Kidney (tissue), 14 donors: ENCODE measurements around the gene CARHSP1. TPM values are rescaled to one million over a fixed set of nuclear protein-coding genes. Genes with fewer than 3 reads are reported as not detected.
A peak's percentile ranks its signal among the peaks of the same experiment; 100 is the strongest.

Source experiments
- DNase-seq, 5 donors: peaks; one replicate each; pipeline ENCODE4 v3.0.0-alpha.2; 2013 to 2020
- FAIRE-seq: peaks from 2 replicates; lab custom pipeline; 2012; peaks lifted over from hg19 to GRCh38; lab: Jason Lieb, UNC
- H3K27ac ChIP-seq, 2 donors: one replicate each; pipeline ENCODE4 v1.7.0; 2013; ENCODE audit warnings: low read depth in 2 of 2, low read length in 2 of 2, inconsistent platforms in 1 of 2
- H3K27me3 ChIP-seq: one replicate; pipeline ENCODE4 v1.7.1; 2013; ENCODE audit warnings: low read length, inconsistent platforms; ENCODE audit not compliant: control insufficient read depth, insufficient read depth
- H3K36me3 ChIP-seq, 3 donors: one replicate each; pipeline versions ENCODE4 v1.7.0 to v1.7.1; 2013; ENCODE audit warnings: low read length in 3 of 3, control low read depth in 1 of 3, inconsistent platforms in 1 of 3; ENCODE audit not compliant: insufficient read depth in 3 of 3, control insufficient read depth in 2 of 3
- H3K4me1 ChIP-seq, 3 donors: one replicate each; pipeline versions ENCODE4 v1.7.0 to v1.7.1; 2013; ENCODE audit warnings: low read length in 3 of 3, inconsistent platforms in 1 of 3, low read depth in 1 of 3; ENCODE audit not compliant: control insufficient read depth in 2 of 3, insufficient read depth in 2 of 3
- H3K4me3 ChIP-seq, 3 donors: one replicate each; pipeline versions ENCODE4 v1.7.0 to v1.8.1; 2013; ENCODE audit warnings: low read length in 3 of 3, control low read depth in 1 of 3, inconsistent platforms in 1 of 3
- H3K9ac ChIP-seq, 3 donors: one replicate each; pipeline versions ENCODE4 v1.7.0 to v1.7.1; 2013; ENCODE audit warnings: low read length in 3 of 3, control low read depth in 1 of 3, inconsistent platforms in 1 of 3
- H3K9me3 ChIP-seq, 3 donors: one replicate each; pipeline versions ENCODE4 v1.7.0 to v1.7.1; 2013; ENCODE audit warnings: low read length in 3 of 3, control low read depth in 1 of 3, inconsistent platforms in 1 of 3; ENCODE audit not compliant: control insufficient read depth in 2 of 3, insufficient read depth in 1 of 3
- CTCF ChIP-seq: IDR thresholded peaks from 3 replicates; pipeline ENCODE4 v1.5.1; 2012; ENCODE audit warnings: mild to moderate bottlenecking, moderate library complexity, borderline replicate concordance; ENCODE audit not compliant: insufficient read depth; ENCODE audit errors: extremely low read depth
- intact Hi-C: fragments of 100-400 bp; cut with DNase I; formaldehyde crosslinking; loops from one replicate; pipeline ENCODE4 v1.11.1; 2022
- polyA plus RNA-seq: library from polyadenylated mRNA; stranded (reverse); fragments of 350-450 nt; fragmentation: Illumina TruSeq; extraction: RNeasy Lipid Tissue Mini Kit (QIAGEN cat#74804); gene quantifications from one replicate; pipeline ENCODE4 v1.2.3, GENCODE V29; 2014; ENCODE audit warnings: low read depth, low replicate concordance; ENCODE audit not compliant: insufficient read depth
- total RNA-seq: library from RNA; stranded (reverse); fragmentation: NEBNext Ultra II Directional; extraction: Animal tissue kit (Norgen Biotek cat#: 25700); gene quantifications from one replicate; pipeline ENCODE4 v1.2.1, GENCODE V29; 2021
- donor health status: control.
- donor health status: control.
- donor health status: control.
- donor health status: control.
- donor health status: control.
- donor health status: DM: yes; HTN: yes; CAD: no.
- donor health status: Normal renal cell carcinoma (clear cell type).

The CARHSP1 gene
- total and polyA plus RNA-seq, 2 donors from 2014 or later, result 130 to 134 TPM

- FAIRE-seq (no peak), DNase-seq (peak in 2 of 5 donors; percentile 26 to 34)
- no peak overlapping the region for H3K9ac ChIP-seq
- peaks cover 16 to 77% (median 51%) of the 10 kb centered on the region in 3 donors for H3K36me3 ChIP-seq
- H3K27ac ChIP-seq, result no peak overlapping the region
- H3K27me3 ChIP-seq, result no peaks in the 10 kb centered on the region
- intact Hi-C loops, result loop anchor here (10.0 kb wide), 1 partner anchor 61 kb away; no protein-coding TSS in a partner anchor
- H3K9me3 ChIP-seq, result no peaks in the 10 kb centered on the region
- H3K4me1 ChIP-seq, result no peaks in the 10 kb centered on the region
- no peak overlapping the region for H3K4me3 ChIP-seq
- no peak for TF ChIP-seq CTCF
Observed at GRCh38 chr16:8893976-8894690, 25.3 kb upstream of the CARHSP1 start.

GRCh38 chr16:8893426-8893825 lies 24.6 kb upstream of the CARHSP1 start:
- Histone ChIP-seq H3K36me3 (peaks cover 11 to 70% (median 45%) of the 10 kb centered on the region in 3 donors), H3K4me1 (no peaks in the 10 kb centered on the region), H3K27me3 (no peaks in the 10 kb centered on the region), H3K27ac (no peak overlapping the region), H3K4me3 (no peak overlapping the region), H3K9me3 (no peaks in the 10 kb centered on the region), H3K9ac (no peak overlapping the region)
- peak in 2 of 5 donors; percentile 26 to 44 for DNase-seq
- no peak for TF ChIP-seq CTCF
- intact Hi-C loops, result loop anchor here (10.0 kb wide), 1 partner anchor 61 kb away; no protein-coding TSS in a partner anchor
- FAIRE-seq, result no peak

GRCh38 chr16:8892101-8892575 lies 23.3 kb upstream of the CARHSP1 start:
- no peaks in the 10 kb centered on the region for H3K27me3 ChIP-seq
- H3K27ac ChIP-seq, result no peak overlapping the region
- H3K4me3 ChIP-seq, result no peak overlapping the region
- FAIRE-seq, result no peak
- intact Hi-C loops, result loop anchor here (10.0 kb wide), 1 partner anchor 63 kb away; no protein-coding TSS in a partner anchor
- H3K4me1 ChIP-seq, result no peaks in the 10 kb centered on the region
- no peaks in the 10 kb centered on the region for H3K9me3 ChIP-seq
- H3K36me3 ChIP-seq, result peaks cover 6 to 61% (median 38%) of the 10 kb centered on the region in 3 donors
- peak; percentile 31 to 73 (median 44) for DNase-seq
- H3K9ac ChIP-seq, result no peak overlapping the region
- TF ChIP-seq CTCF, result no peak
